ENCODE data around the gene ST6GALNAC3.

GRCh38 chr1:76627498-76627897 lies 553.0 kb downstream of the ST6GALNAC3 start:
- TF ChIP-seq CTCF (IDR thresholded peaks at IDR 0.05 in 2 of 3, conservative IDR thresholded peaks at IDR 0.05 in 1 of 3; ENCODE audit: borderline replicate concordance in 1 of 3, insufficient read depth in 1 of 3, low read depth in 2 of 3, low read length in 2 of 3) (no peak), POLR2A (IDR thresholded peaks at IDR 0.05; ENCODE audit: borderline replicate concordance, extremely low read depth, insufficient read depth, insufficient read length) (no peak), SP1 (IDR thresholded peaks at IDR 0.05; ENCODE audit: low read depth) (no peak)

All from HCT116 (cell line).